ENCODE measurements around the gene PCGF2. TPM values are rescaled to one million over a fixed set of nuclear protein-coding genes. Genes with fewer than 3 reads are reported as not detected.
A peak's percentile ranks its signal among the peaks of the same experiment; 100 is the strongest.

Gene PCGF2
- total RNA-seq, result 10 to 100 TPM in 3 of 4 donors, 1 to 10 TPM in 1; 7.7 to 50.0 (median 17.6) TPM

DNA sequence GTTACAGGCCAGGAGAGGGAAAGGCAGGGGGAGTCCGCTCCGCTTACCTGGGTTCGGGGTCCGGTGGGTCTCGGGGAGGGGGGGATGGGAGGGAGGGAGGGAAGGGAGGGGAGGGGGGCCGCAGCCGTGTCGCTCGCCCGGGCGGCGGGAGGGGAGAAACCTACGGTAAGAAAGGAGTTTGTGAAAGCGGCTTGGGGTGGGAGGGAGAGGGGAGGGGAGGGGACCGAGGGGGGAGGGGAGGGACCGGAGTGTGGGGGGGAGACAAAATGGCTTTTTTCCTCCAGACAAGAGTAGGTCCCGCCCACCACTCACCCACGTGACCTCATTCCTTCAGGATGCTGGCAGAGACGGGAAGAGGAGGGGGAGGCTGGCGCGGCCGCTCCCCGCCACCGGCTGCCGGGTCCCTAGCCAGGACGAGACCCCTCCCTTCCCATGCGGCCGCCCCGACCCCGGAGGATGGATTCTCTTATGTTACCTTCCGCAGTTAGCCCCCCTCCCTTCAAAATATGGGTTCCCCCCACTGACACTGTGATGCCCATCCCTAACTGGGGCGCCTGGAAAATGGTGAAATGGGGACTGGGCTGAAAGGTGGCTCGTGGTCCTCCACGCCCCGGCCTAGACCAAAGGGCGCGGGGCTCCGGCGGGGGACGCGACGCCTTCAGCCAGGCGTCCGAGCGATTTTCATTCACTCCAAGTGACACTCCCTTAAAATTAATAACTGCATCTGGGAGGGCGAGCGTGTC is at the start of gene PCGF2:
TSS of gene PCGF2 (minus strand) at position 188 of the 743 bp plus-strand sequence. CDS start 7,934 bp downstream, outside the sequence.
- TF ChIP-seq POLR2A (IDR thresholded peaks at IDR 0.05) (peak in 1 of 2 donors; percentile 37), EP300 (IDR thresholded peaks at IDR 0.05) (peak in 1 of 2 donors; percentile 83), CTCF (IDR thresholded peaks at IDR 0.05) (no peak)
- no peaks in the 10 kb centered on the region for H3K9me3 ChIP-seq
- H3K4me1 ChIP-seq, result peaks cover 0 to 70% (median 49%) of the 10 kb centered on the region in 4 donors
- H3K36me3 ChIP-seq, result peaks cover 0 to 3% (median 0%) of the 10 kb centered on the region in 3 donors
- peak; percentile 94 to 99 for DNase-seq (ENCODE audit: low spot score in 2 of 2)
- WGBS, 2 donors, result 1 to 3% methylated on average over 29 to 46 of the region's 47 CpGs
- H3K27me3 ChIP-seq, result peaks cover 0 to 3% of the 10 kb centered on the region in 2 donors
- H3K27ac ChIP-seq, result peak within 1 kb of the TSS; percentile 57 to 91 (median 87)
- H3K4me3 ChIP-seq, result peak within 1 kb of the TSS; percentile 50 to 95 (median 80)

DNA sequence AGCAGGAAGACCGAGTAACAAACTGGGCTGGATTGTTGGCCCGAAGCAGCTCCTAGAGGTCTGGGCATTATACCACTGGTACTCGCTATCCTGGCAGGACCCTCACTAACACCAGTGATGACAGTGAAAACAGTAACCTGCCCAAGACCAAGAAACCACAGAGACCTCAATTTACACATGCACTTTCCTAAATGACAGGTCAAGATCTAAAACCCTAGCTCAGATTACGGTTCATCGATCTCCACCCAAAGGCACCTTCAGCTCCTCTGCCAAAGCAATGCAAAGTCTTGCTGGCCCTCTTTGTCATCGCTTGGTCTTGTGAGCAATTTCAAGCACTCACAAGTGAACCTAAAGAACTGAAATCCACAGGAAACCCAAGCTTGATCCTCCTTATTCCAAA is 49.7 kb upstream of the PCGF2 start:
- TF ChIP-seq EP300 (IDR thresholded peaks at IDR 0.05) (no peak), CTCF (IDR thresholded peaks at IDR 0.05) (no peak), POLR2A (IDR thresholded peaks at IDR 0.05) (no peak)
- Histone ChIP-seq H3K4me3 (peak overlapping the region in 3 of 4 donors; percentile 83 to 98 (median 95)), H3K36me3 (peaks cover 0 to 26% (median 0%) of the 10 kb centered on the region in 3 donors), H3K4me1 (peaks cover 0 to 47% (median 23%) of the 10 kb centered on the region in 4 donors), H3K27ac (peak overlapping the region in 3 of 4 donors; percentile 99 to 100 (median 99)), H3K9me3 (no peaks in the 10 kb centered on the region), H3K27me3 (no peaks in the 10 kb centered on the region)
- no peak for DNase-seq (ENCODE audit: low spot score in 2 of 2)
- WGBS, 2 donors, result 66% methylated on average over 6 of the region's 6 CpGs

- WGBS, 2 donors, result 71 to 85% methylated on average over 5 of the region's 5 CpGs
- Histone ChIP-seq H3K36me3 (peaks cover 0 to 26% (median 0%) of the 10 kb centered on the region in 3 donors), H3K27ac (peak overlapping the region in 2 of 4 donors; percentile 99), H3K4me3 (peak overlapping the region in 1 of 4 donors; percentile 83), H3K4me1 (peaks cover 0 to 52% (median 23%) of the 10 kb centered on the region in 4 donors), H3K9me3 (no peaks in the 10 kb centered on the region), H3K27me3 (no peaks in the 10 kb centered on the region)
- TF ChIP-seq POLR2A (IDR thresholded peaks at IDR 0.05) (no peak), CTCF (IDR thresholded peaks at IDR 0.05) (no peak), EP300 (IDR thresholded peaks at IDR 0.05) (no peak)
- DNase-seq (ENCODE audit: low spot score in 2 of 2), result no peak
Measured at GRCh38 chr17:38797158-38797490, 49.0 kb upstream of the PCGF2 start.

DNA sequence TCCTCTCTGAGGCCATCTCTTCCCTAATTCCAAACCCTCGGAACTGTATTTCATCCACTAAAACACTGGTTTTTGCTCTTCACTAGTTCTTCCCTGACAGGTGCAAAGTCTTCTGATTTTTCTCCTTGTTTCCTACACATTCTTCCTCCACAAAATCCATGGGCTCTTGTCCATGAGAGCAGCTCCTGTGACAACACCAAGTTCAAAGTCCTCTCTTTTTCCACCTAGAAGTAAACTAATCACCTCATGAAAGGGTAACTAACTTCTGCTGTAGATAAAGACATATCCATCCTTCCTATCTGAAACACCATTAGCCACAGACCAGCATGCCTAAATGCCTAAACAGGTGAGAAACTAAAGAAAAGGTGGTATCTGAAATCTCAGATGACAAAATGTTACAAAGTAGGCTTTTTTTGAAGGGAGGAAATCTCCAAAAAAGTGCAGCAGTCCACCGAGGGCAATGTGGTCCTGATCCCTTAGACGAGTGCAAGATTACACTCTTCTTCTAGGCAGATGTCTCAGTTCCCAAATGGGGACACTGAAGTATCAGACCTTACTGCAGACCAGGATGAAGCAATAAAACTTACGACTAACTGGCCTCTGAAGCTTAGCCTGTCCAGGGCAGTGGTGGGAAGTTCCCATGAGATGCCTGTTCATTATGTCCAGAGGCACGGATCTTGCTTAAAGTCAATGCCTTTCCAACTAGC is 48.5 kb upstream of the PCGF2 start:
- no peak overlapping the region for H3K4me3 ChIP-seq
- H3K27ac ChIP-seq, result peak overlapping the region in 2 of 4 donors; percentile 99
- no peaks in the 10 kb centered on the region for H3K9me3 ChIP-seq
- H3K36me3 ChIP-seq, result peaks cover 0 to 21% (median 0%) of the 10 kb centered on the region in 3 donors
- TF ChIP-seq CTCF (IDR thresholded peaks at IDR 0.05), result no peak
- no peak for TF ChIP-seq POLR2A (IDR thresholded peaks at IDR 0.05)
- no peak for TF ChIP-seq EP300 (IDR thresholded peaks at IDR 0.05)
- peaks cover 0 to 52% (median 23%) of the 10 kb centered on the region in 4 donors for H3K4me1 ChIP-seq
- no peaks in the 10 kb centered on the region for H3K27me3 ChIP-seq
- WGBS, 2 donors, result 50% methylated on average over 5 of the region's 5 CpGs
- no peak for DNase-seq (ENCODE audit: low spot score in 2 of 2)

DNA sequence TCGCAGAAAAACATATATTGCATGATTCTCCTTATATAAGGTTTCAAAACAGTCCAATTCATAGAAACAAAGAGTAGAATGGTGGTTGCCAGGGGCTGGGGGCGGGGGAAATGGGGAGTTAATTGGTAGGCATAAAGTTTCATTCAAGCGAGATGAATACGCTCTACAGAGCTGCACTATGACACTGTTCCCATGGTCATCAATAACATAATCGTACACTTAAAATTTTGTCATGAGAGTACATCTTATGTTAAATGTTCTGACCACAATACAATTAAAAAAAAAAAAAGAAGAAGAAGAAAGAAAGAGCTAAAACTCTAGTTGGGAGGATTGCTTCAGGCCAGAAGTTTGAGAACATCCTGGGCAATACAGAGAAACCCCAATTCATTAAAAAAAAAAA is 46.1 kb upstream of the PCGF2 start:
- WGBS, 2 donors, result 69 to 76% methylated on average over 5 of the region's 5 CpGs
- no peak overlapping the region for H3K27ac ChIP-seq
- H3K27me3 ChIP-seq, result no peaks in the 10 kb centered on the region
- no peak for DNase-seq (ENCODE audit: low spot score in 2 of 2)
- H3K36me3 ChIP-seq, result peaks cover 0 to 13% (median 0%) of the 10 kb centered on the region in 3 donors
- no peak overlapping the region for H3K4me3 ChIP-seq
- TF ChIP-seq EP300 (IDR thresholded peaks at IDR 0.05), result no peak
- TF ChIP-seq POLR2A (IDR thresholded peaks at IDR 0.05), result no peak
- TF ChIP-seq CTCF (IDR thresholded peaks at IDR 0.05), result no peak
- H3K9me3 ChIP-seq, result no peaks in the 10 kb centered on the region
- peaks cover 0 to 63% (median 23%) of the 10 kb centered on the region in 4 donors for H3K4me1 ChIP-seq
